Esophagus muscularis mucosa (tissue), 4 donors: ENCODE data around the gene TRABD2A. TPM values are rescaled to one million over a fixed set of nuclear protein-coding genes. Genes with fewer than 3 reads are reported as not detected.

Experiments used
- DNase-seq: peaks from one replicate; pipeline ENCODE4 v3.0.0-alpha.2; 2017; ENCODE audit errors: extremely low spot score
- H3K27ac ChIP-seq, 4 donors: fragments of 200-600 bp; sonication (generic); replicated peaks in 1 of 4; 1 replicate in 3 of 4; 2 replicates in 1 of 4; pipeline ENCODE4 v1.5.1; 2016 to 2019; ENCODE audit warnings: mild to moderate bottlenecking in 1 of 4
- H3K27me3 ChIP-seq, 4 donors: fragments of 200-600 bp; sonication (generic); one replicate each; pipeline versions ENCODE4 v1.5.1 to v1.6.0; 2016 to 2019
- H3K36me3 ChIP-seq, 4 donors: fragments of 200-600 bp; sonication (generic); one replicate each; pipeline ENCODE4 v1.5.1; 2016 to 2019
- H3K4me1 ChIP-seq, 4 donors: fragments of 200-600 bp; sonication (generic); one replicate each; pipeline ENCODE4 v1.5.1; 2016 to 2019
- H3K4me3 ChIP-seq, 4 donors: fragments of 200-600 bp; sonication (generic); 1 replicate in 2 of 4; 2 replicates in 2 of 4; pipeline ENCODE4 v1.5.1; 2016 to 2019; ENCODE audit warnings: mild to moderate bottlenecking in 4 of 4, moderate library complexity in 1 of 4
- H3K9me3 ChIP-seq, 4 donors: fragments of 200-600 bp; sonication (generic); 1 replicate in 3 of 4; 2 replicates in 1 of 4; pipeline ENCODE4 v1.5.1; 2016 to 2019
- CTCF ChIP-seq, 3 experiments: fragments of 200-600 bp in 2 of 3; fragments of 450-650 bp in 1 of 3; sonication (generic) in 2 of 3; IDR thresholded peaks; one replicate each; pipeline ENCODE4 v1.5.1; 2017 to 2019; ENCODE audit warnings: antibody characterized with exemption in 3 of 3, mild to moderate bottlenecking in 2 of 3, moderate library complexity in 1 of 3
- EP300 ChIP-seq: sonication (generic); formaldehyde crosslinking; IDR thresholded peaks from one replicate; pipeline ENCODE4 v1.6.1; 2017; ENCODE audit warnings: antibody characterized with exemption
- POLR2A ChIP-seq: fragments of 450-650 bp; IDR thresholded peaks from one replicate; pipeline ENCODE4 v1.6.1; 2017; ENCODE audit warnings: antibody characterized with exemption, moderate library complexity, mild to moderate bottlenecking, low read depth
- POLR2AphosphoS5 ChIP-seq, 2 donors: sonication (generic); formaldehyde crosslinking; IDR thresholded peaks; one replicate each; pipeline ENCODE4 v1.6.1; 2017; ENCODE audit warnings: antibody characterized with exemption in 2 of 2
- WGBS: methylation state at CpG from one replicate; pipeline ENCODE4 v1.1.5; 2018; 5-methylcytosine and 5-hydroxymethylcytosine counted together
- intact Hi-C: fragments of 100-400 bp; cut with DNase I; formaldehyde crosslinking; loops from one replicate; pipeline ENCODE4 v1.15.1; 2023
- total RNA-seq, 4 donors: library from RNA; depleted of rRNA; stranded (reverse); fragments of >200 nt; gene quantifications; one replicate each; pipeline versions ENCODE4 v1.1.0 to v1.2.1, GENCODE V29; 2016

Gene TRABD2A
- total RNA-seq, 4 donors from 2014 or later = 1.2 to 3.0 (median 2.1) TPM

- Histone ChIP-seq H3K36me3 (peaks cover 0 to 8% (median 2%) of the 10 kb centered on the region in 4 donors), H3K4me3 (peak overlapping the region; percentile 73 to 97 (median 92)), H3K9me3 (no peaks in the 10 kb centered on the region), H3K4me1 (peaks cover 11 to 25% (median 19%) of the 10 kb centered on the region in 4 donors), H3K27me3 (no peaks in the 10 kb centered on the region), H3K27ac (peak overlapping the region; percentile 88 to 96 (median 94))
- intact Hi-C loops = loop anchor here (5.0 kb wide), 1 partner anchor 66 kb away; the partner anchor contains the start of gene KCMF1
- no peak for TF ChIP-seq EP300
- TF ChIP-seq POLR2AphosphoS5 (IDR thresholded peaks at IDR 0.05) = no peak
- TF ChIP-seq CTCF (IDR thresholded peaks at IDR 0.05) = no peak
- no peak for TF ChIP-seq POLR2A
- DNase-seq = peak; percentile 90
- 2% methylated on average over 30 of the region's 38 CpGs for WGBS
Observed at GRCh38 chr2:84906108-84906899, 25.4 kb upstream of the TRABD2A start.

- Histone ChIP-seq H3K27ac (peak within 1 kb of the TSS; percentile 88 to 96 (median 94)), H3K27me3 (no peaks in the 10 kb centered on the region), H3K9me3 (no peaks in the 10 kb centered on the region), H3K36me3 (peaks cover 0 to 8% (median 2%) of the 10 kb centered on the region in 4 donors), H3K4me3 (peak within 1 kb of the TSS; percentile 73 to 97 (median 92)), H3K4me1 (peaks cover 11 to 25% (median 19%) of the 10 kb centered on the region in 4 donors)
- peak; percentile 94 to 99 for TF ChIP-seq POLR2AphosphoS5 (IDR thresholded peaks at IDR 0.05)
- TF ChIP-seq POLR2A = peak; percentile 93
- TF ChIP-seq EP300 = peak; percentile 41
- TF ChIP-seq CTCF (IDR thresholded peaks at IDR 0.05) = peak in 2 of 3 experiments; percentile 9 to 27
- DNase-seq = peak; percentile 97
- WGBS = 0% methylated on average over 21 of the region's 94 CpGs
- intact Hi-C loops = loop anchor here (1.0 to 5.0 kb wide), 2 partner anchors 21 to 67 kb away; partner anchors contain the start of gene KCMF1
Observed at GRCh38 chr2:84905181-84906107, 24.6 kb upstream of the TRABD2A start, which contains the start of gene TMSB10. TMSB10 (plus strand) TSS chr2:84905656.

GRCh38 chr2:84904717-84905174, 23.9 kb upstream of the TRABD2A start:
- WGBS = 0% methylated on average over 12 of the region's 21 CpGs
- H3K27ac ChIP-seq = peak overlapping the region; percentile 88 to 96 (median 94)
- H3K4me3 ChIP-seq = peak overlapping the region; percentile 73 to 97 (median 92)
- TF ChIP-seq EP300 (peak; percentile 74), POLR2A (peak; percentile 49), CTCF (IDR thresholded peaks at IDR 0.05) (no peak), POLR2AphosphoS5 (IDR thresholded peaks at IDR 0.05) (peak; percentile 88 to 93)
- H3K27me3 ChIP-seq = no peaks in the 10 kb centered on the region
- peak; percentile 96 for DNase-seq
- no peaks in the 10 kb centered on the region for H3K9me3 ChIP-seq
- H3K36me3 ChIP-seq = peaks cover 0 to 8% (median 2%) of the 10 kb centered on the region in 4 donors
- intact Hi-C loops = loop anchor here (1.0 to 5.0 kb wide), 2 partner anchors 22 to 68 kb away; partner anchors contain the start of gene KCMF1
- H3K4me1 ChIP-seq = peaks cover 11 to 25% (median 19%) of the 10 kb centered on the region in 4 donors

- no peak for TF ChIP-seq CTCF (IDR thresholded peaks at IDR 0.05)
- Histone ChIP-seq H3K27me3 (no peaks in the 10 kb centered on the region), H3K36me3 (peaks cover 0 to 8% (median 2%) of the 10 kb centered on the region in 4 donors), H3K9me3 (no peaks in the 10 kb centered on the region), H3K4me3 (peak overlapping the region; percentile 73 to 97 (median 92)), H3K27ac (peak overlapping the region; percentile 88 to 96 (median 94)), H3K4me1 (peaks cover 11 to 25% (median 21%) of the 10 kb centered on the region in 4 donors)
- WGBS = 84% methylated on average over 9 of the region's 9 CpGs
- DNase-seq = no peak
- intact Hi-C loops = no loop called here
Observed at GRCh38 chr2:84904151-84904550, 23.3 kb upstream of the TRABD2A start.
